Bronchial epithelial cell (primary cell): ENCODE results near the gene DLGAP5. TPM values are rescaled to one million over a fixed set of nuclear protein-coding genes. Genes with fewer than 3 reads are reported as not detected.
A peak's percentile ranks its signal among the peaks of the same experiment; 100 is the strongest.

Experiments
- DNase-seq: peaks from one replicate; pipeline ENCODE4 v3.0.0-alpha.2; 2010; ENCODE audit warnings: low read depth
- FAIRE-seq: peaks from 2 replicates; lab custom pipeline; 2011; peaks lifted over from hg19 to GRCh38; lab: Jason Lieb, UNC
- H3K27me3 ChIP-seq: 2 replicates; pipeline ENCODE4 v1.5.1; 2011; ENCODE audit warnings: low read length; ENCODE audit not compliant: control insufficient read depth, insufficient read depth
- H3K36me3 ChIP-seq: 2 replicates; pipeline ENCODE4 v1.5.1; 2011; ENCODE audit warnings: low read length; ENCODE audit not compliant: control insufficient read depth, insufficient read depth
- H3K4me3 ChIP-seq: 2 replicates; pipeline ENCODE4 v1.5.1; 2011; ENCODE audit warnings: mild to moderate bottlenecking, low read depth, low read length, control low read depth
- CTCF ChIP-seq: IDR thresholded peaks from 2 replicates; pipeline ENCODE4 v1.5.1; 2011; ENCODE audit warnings: mild to moderate bottlenecking, moderate library complexity, low read length, control low read depth, inconsistent platforms; ENCODE audit not compliant: insufficient read depth, severe bottlenecking
- total RNA-seq: library from RNA; depleted of rRNA; stranded (reverse); fragments of >200 nt; gene quantifications from 2 replicates; pipeline ENCODE4 v1.2.1, GENCODE V29; 2014

Gene DLGAP5
- total RNA-seq, 1 donor from 2014 or later, result 0.26 TPM

GRCh38 chr14:55180006-55180405, 11.4 kb downstream of the DLGAP5 start:
- H3K36me3 ChIP-seq, result no peaks in the 10 kb centered on the region
- DNase-seq (no peak), FAIRE-seq (no peak)
- TF ChIP-seq CTCF, result no peak
- H3K27me3 ChIP-seq, result no peaks in the 10 kb centered on the region
- H3K4me3 ChIP-seq, result no peak overlapping the region

GRCh38 chr14:55170526-55170925, 20.9 kb downstream of the DLGAP5 start:
- Histone ChIP-seq H3K27me3 (no peaks in the 10 kb centered on the region), H3K4me3 (no peak overlapping the region), H3K36me3 (no peaks in the 10 kb centered on the region)
- FAIRE-seq, result no peak
- no peak for DNase-seq
- TF ChIP-seq CTCF, result no peak

GRCh38 chr14:55160989-55161388, 30.4 kb downstream of the DLGAP5 start:
- FAIRE-seq, result no peak

GRCh38 chr14:55158412-55158811, 33.0 kb downstream of the DLGAP5 start:
- Histone ChIP-seq H3K27me3 (no peaks in the 10 kb centered on the region), H3K4me3 (no peak overlapping the region), H3K36me3 (no peaks in the 10 kb centered on the region)
- no peak for DNase-seq
- no peak for TF ChIP-seq CTCF
- FAIRE-seq, result no peak

More at GRCh38 chr14:55160989-55161388, 30.4 kb downstream of the DLGAP5 start:
- no peak overlapping the region for H3K4me3 ChIP-seq
- TF ChIP-seq CTCF, result peak; percentile 17
- no peaks in the 10 kb centered on the region for H3K36me3 ChIP-seq
- DNase-seq, result peak; percentile 44
- H3K27me3 ChIP-seq, result no peaks in the 10 kb centered on the region

GRCh38 chr14:55157080-55157479, 34.3 kb downstream of the DLGAP5 start:
- TF ChIP-seq CTCF, result no peak
- no peaks in the 10 kb centered on the region for H3K27me3 ChIP-seq
- H3K4me3 ChIP-seq, result no peak overlapping the region
- no peaks in the 10 kb centered on the region for H3K36me3 ChIP-seq
- FAIRE-seq (no peak), DNase-seq (no peak)

GRCh38 chr14:55153951-55154350, 37.4 kb downstream of the DLGAP5 start:
- TF ChIP-seq CTCF, result no peak
- Histone ChIP-seq H3K36me3 (no peaks in the 10 kb centered on the region), H3K4me3 (no peak overlapping the region), H3K27me3 (no peaks in the 10 kb centered on the region)
- no peak for FAIRE-seq
- DNase-seq, result no peak
